B cell (primary cell): ENCODE data around the gene FEZF1. TPM values are rescaled to one million over a fixed set of nuclear protein-coding genes. Genes with fewer than 3 reads are reported as not detected.

Experiments
- ATAC-seq: fragments of 200-7000 bp; cut with Tn5 transposase; one replicate; pipeline ENCODE4 v1.10.0; 2021; ENCODE audit warnings: low read depth, mild to moderate bottlenecking, moderate number of reproducible peaks, moderate library complexity
- CTCF ChIA-PET: fragments of 350-600 bp; sonication (Branson Sonifier 250); formaldehyde crosslinking; loops from one replicate; lab custom pipeline; 2021; ENCODE audit warnings: antibody characterized with exemption, inconsistent platforms; lab: Charles Lee
- POLR2A ChIA-PET: fragments of 350-600 bp; sonication (Branson Sonifier 250); formaldehyde crosslinking; loops from one replicate; lab custom pipeline; 2021; ENCODE audit warnings: antibody characterized with exemption; lab: Charles Lee
- DNase-seq: peaks from one replicate; pipeline ENCODE4 v3.0.0; 2013
- H2AFZ ChIP-seq: 2 replicates; pipeline ENCODE4 v1.6.1; 2012; ENCODE audit warnings: mild to moderate bottlenecking, low read depth, low read length; ENCODE audit not compliant: insufficient read depth, poor library complexity, severe bottlenecking
- H3K27ac ChIP-seq, 2 donors: 1 replicate in 1 of 2; 2 replicates in 1 of 2; pipeline ENCODE4 v1.5.1; 2012 to 2013; ENCODE audit warnings: low read length in 2 of 2, mild to moderate bottlenecking in 2 of 2, moderate library complexity in 1 of 2
- H3K27me3 ChIP-seq, 4 experiments: fragments of 200-600 bp in 1 of 4; sonication (generic) in 1 of 4; replicated peaks in 1 of 4; 1 replicate in 2 of 4; 2 replicates in 2 of 4; pipeline versions ENCODE4 v1.6.1 to v1.7.0; 2013 to 2016; ENCODE audit warnings: low read length in 3 of 4, mild to moderate bottlenecking in 2 of 4, mixed read lengths in 1 of 4, moderate library complexity in 1 of 4; ENCODE audit not compliant: insufficient read depth in 4 of 4, control insufficient read depth in 3 of 4; ENCODE audit errors: control extremely low read depth in 1 of 4
- H3K36me3 ChIP-seq, 2 experiments: replicated peaks in 1 of 2; 1 replicate in 1 of 2; 2 replicates in 1 of 2; pipeline versions ENCODE4 v1.6.1 to v1.7.1; 2013; ENCODE audit warnings: low read length in 1 of 2; ENCODE audit not compliant: insufficient read depth in 2 of 2, control insufficient read depth in 1 of 2; ENCODE audit errors: control extremely low read depth in 1 of 2, extremely low read depth in 1 of 2
- H3K4me1 ChIP-seq, 2 donors: fragments of 200-600 bp in 1 of 2; sonication (generic) in 1 of 2; 1 replicate in 1 of 2; 2 replicates in 1 of 2; pipeline versions ENCODE4 v1.5.1 to v1.6.1; 2013 to 2017; ENCODE audit warnings: low read length in 2 of 2; ENCODE audit not compliant: control insufficient read depth in 2 of 2, insufficient read depth in 2 of 2
- H3K4me2 ChIP-seq: replicated peaks from 2 replicates; pipeline ENCODE3; 2012; ENCODE audit warnings: mild to moderate bottlenecking, low read depth, low read length; ENCODE audit not compliant: poor library complexity, severe bottlenecking
- H3K4me3 ChIP-seq, 5 experiments: fragments of 200-600 bp in 1 of 5; sonication (generic) in 1 of 5; 1 replicate in 3 of 5; 2 replicates in 2 of 5; pipeline versions ENCODE4 v1.5.1 to v1.7.0; 2011 to 2016; ENCODE audit warnings: low read length in 4 of 5, mild to moderate bottlenecking in 4 of 5, low read depth in 2 of 5, control low read depth in 1 of 5, moderate library complexity in 1 of 5; ENCODE audit not compliant: insufficient read depth in 1 of 5; ENCODE audit errors: control extremely low read depth in 1 of 5, extremely low read depth in 1 of 5
- H3K79me2 ChIP-seq: fragments of 200-600 bp; sonication (generic); one replicate; pipeline ENCODE4 v1.6.0; 2016; ENCODE audit warnings: low read length; ENCODE audit not compliant: control insufficient read depth, insufficient read depth
- H3K9ac ChIP-seq: fragments of 200-600 bp; sonication (generic); 2 replicates; pipeline ENCODE4 v1.6.1; 2017; ENCODE audit warnings: mild to moderate bottlenecking, low read length, moderate library complexity
- H3K9me3 ChIP-seq, 3 donors: one replicate each; pipeline versions ENCODE4 v1.6.1 to v1.7.1; 2013; ENCODE audit warnings: low read length in 2 of 3; ENCODE audit not compliant: control insufficient read depth in 2 of 3, insufficient read depth in 1 of 3; ENCODE audit errors: control extremely low read depth in 1 of 3
- H4K20me1 ChIP-seq: 2 replicates; pipeline ENCODE4 v1.6.0; 2012; ENCODE audit warnings: mild to moderate bottlenecking, low read length; ENCODE audit not compliant: insufficient read depth, control insufficient read depth, poor library complexity, severe bottlenecking
- H3K27ac Mint-ChIP-seq: one replicate; pipeline ENCODE4 v1.8.0; 2021; ENCODE audit warnings: mixed read lengths
- H3K27me3 Mint-ChIP-seq: one replicate; pipeline ENCODE4 v1.8.0; 2021; ENCODE audit warnings: mixed read lengths
- H3K4me1 Mint-ChIP-seq: one replicate; pipeline ENCODE4 v1.8.0; 2021; ENCODE audit warnings: mixed read lengths
- H3K4me3 Mint-ChIP-seq: one replicate; pipeline ENCODE4 v1.8.0; 2021; ENCODE audit warnings: mixed read lengths
- H3K9me3 Mint-ChIP-seq: one replicate; pipeline ENCODE4 v1.8.0; 2022; ENCODE audit warnings: mixed read lengths; ENCODE audit not compliant: insufficient read depth
- EZH2 ChIP-seq: IDR thresholded peaks from 2 replicates; pipeline ENCODE4 v1.6.1; 2012; ENCODE audit warnings: borderline replicate concordance, low read depth, mild to moderate bottlenecking, moderate library complexity, low read length; ENCODE audit not compliant: insufficient read depth, poor library complexity, severe bottlenecking
- WGBS: methylation state at CpG from one replicate; pipeline ENCODE4 v1.1.5; 2013; ENCODE audit warnings: missing lambda C conversion rate; ENCODE audit not compliant: insufficient coverage; 5-methylcytosine and 5-hydroxymethylcytosine counted together
- intact Hi-C: fragments of 100-400 bp; cut with micrococcal nuclease; formaldehyde crosslinking; loops from one replicate; pipeline ENCODE4 v1.10.0; 2022
- polyA plus RNA-seq: library from polyadenylated mRNA; depleted of rRNA; stranded (reverse); fragments of >200 nt; gene quantifications from 2 replicates; pipeline ENCODE4 v1.2.3, GENCODE V29; 2012
- total RNA-seq, 2 donors: library from RNA; stranded (reverse); fragments of 120-200 nt in 1 of 2; gene quantifications; 1 replicate in 1 of 2; 2 replicates in 1 of 2; pipeline versions ENCODE4 v1.2.3 to v1.2.4, GENCODE V29; 2013 to 2022
- TF ChIP-seq, protein P1 (sequence below): fragments of 200-600 bp; IDR thresholded peaks from one replicate; pipeline ENCODE4 v1.8.0; 2022; ENCODE audit warnings: antibody characterized with exemption, mild to moderate bottlenecking

FEZF1 gene
- total and polyA plus RNA-seq, 2 donors (not counting 1 experiment from before 2014, with no cell fraction given): not detected

DNA sequence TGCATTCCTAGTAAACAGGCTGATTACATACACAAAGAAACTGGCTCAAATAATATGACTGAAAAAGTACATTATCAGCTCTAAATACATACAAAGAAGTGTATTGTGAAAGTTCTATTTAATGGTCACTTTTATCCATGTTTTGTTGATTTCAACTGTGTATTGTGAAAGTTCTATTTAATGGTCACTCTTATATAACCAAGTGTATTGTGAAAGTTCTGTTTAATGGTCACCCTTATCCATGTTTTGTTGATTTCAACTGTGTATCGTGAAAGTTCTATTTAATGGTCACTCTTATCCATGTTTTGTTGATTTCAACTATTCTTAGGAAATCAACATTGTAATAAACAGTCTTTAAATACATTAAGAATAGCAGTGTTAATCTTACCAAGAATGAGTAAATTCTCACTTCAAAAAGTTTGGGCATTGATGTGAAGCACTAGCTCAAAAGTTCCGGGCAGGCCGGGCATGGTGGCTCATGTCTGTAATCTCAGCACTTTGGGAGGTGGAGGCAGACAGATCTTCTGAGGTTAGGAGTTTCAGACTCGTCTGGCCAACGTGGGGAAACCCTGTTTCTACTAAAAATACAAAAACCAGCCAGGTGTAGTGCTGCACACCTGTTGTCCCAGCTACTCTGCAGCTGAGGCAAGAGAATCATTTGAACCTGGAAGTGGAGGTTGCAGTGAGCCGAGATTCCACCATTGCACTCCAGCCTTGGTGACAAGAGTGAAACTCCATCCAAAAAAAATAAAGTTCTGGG is 34.8 kb upstream of the FEZF1 start:
- Histone ChIP-seq H3K4me1 (no peaks in the 10 kb centered on the region), H3K27me3 (no peaks in the 10 kb centered on the region), H3K4me3 (no peak overlapping the region), H3K9ac (no peak overlapping the region), H2AFZ (no peak overlapping the region), H4K20me1 (no peaks in the 10 kb centered on the region), H3K79me2 (no peaks in the 10 kb centered on the region), H3K9me3 (no peaks in the 10 kb centered on the region), H3K27ac (no peak overlapping the region), H3K36me3 (no peaks in the 10 kb centered on the region), H3K4me2 (no peak overlapping the region)
- no peak for ATAC-seq
- TF ChIP-seq EZH2: no peak
- TF ChIP-seq, protein P1, sequence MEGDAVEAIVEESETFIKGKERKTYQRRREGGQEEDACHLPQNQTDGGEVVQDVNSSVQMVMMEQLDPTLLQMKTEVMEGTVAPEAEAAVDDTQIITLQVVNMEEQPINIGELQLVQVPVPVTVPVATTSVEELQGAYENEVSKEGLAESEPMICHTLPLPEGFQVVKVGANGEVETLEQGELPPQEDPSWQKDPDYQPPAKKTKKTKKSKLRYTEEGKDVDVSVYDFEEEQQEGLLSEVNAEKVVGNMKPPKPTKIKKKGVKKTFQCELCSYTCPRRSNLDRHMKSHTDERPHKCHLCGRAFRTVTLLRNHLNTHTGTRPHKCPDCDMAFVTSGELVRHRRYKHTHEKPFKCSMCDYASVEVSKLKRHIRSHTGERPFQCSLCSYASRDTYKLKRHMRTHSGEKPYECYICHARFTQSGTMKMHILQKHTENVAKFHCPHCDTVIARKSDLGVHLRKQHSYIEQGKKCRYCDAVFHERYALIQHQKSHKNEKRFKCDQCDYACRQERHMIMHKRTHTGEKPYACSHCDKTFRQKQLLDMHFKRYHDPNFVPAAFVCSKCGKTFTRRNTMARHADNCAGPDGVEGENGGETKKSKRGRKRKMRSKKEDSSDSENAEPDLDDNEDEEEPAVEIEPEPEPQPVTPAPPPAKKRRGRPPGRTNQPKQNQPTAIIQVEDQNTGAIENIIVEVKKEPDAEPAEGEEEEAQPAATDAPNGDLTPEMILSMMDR: no peak
- intact Hi-C loops: no loop called here
- no peaks in the 10 kb centered on the region for H3K9me3 Mint-ChIP-seq
- H3K4me1 Mint-ChIP-seq: no peaks in the 10 kb centered on the region
- DNase-seq: no peak
- POLR2A ChIA-PET: no interaction called here
- 78% methylated on average over 4 of the region's 6 CpGs for WGBS
- CTCF ChIA-PET: no interaction called here
- no peak overlapping the region for H3K27ac Mint-ChIP-seq
- no peak overlapping the region for H3K4me3 Mint-ChIP-seq
- H3K27me3 Mint-ChIP-seq: no peaks in the 10 kb centered on the region

DNA sequence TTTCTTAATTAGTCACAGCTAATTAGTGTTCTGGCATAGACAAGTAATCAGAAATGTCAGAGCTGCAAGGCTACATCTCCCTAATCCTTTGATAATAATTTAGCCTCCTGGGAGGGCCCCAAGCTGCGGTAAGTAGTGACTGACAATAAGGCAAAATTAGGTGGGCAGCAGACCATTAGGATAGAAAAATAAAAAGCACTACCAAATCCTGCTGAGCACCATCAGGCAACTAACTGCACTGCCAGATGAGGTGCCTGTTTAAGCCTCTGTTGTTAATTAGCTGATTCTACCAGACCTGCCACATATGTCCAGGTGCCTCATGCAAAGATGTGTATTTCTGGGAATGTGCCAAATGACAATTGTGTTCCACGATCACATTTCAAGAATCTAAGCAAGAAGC is 32.5 kb upstream of the FEZF1 start:
- Histone ChIP-seq H3K4me2 (no peak overlapping the region), H3K79me2 (no peaks in the 10 kb centered on the region), H3K9me3 (no peaks in the 10 kb centered on the region), H4K20me1 (no peaks in the 10 kb centered on the region), H3K27me3 (no peaks in the 10 kb centered on the region), H3K4me3 (no peak overlapping the region), H3K4me1 (no peaks in the 10 kb centered on the region), H3K9ac (no peak overlapping the region), H3K36me3 (no peaks in the 10 kb centered on the region), H3K27ac (no peak overlapping the region), H2AFZ (no peak overlapping the region)
- DNase-seq (no peak), ATAC-seq (no peak)
- WGBS: no CpG with 5 or more reads among the region's 2 CpGs
- ChIA-PET CTCF (no interaction called here), POLR2A (no interaction called here)
- intact Hi-C loops: no loop called here
- no peak for TF ChIP-seq EZH2
- TF ChIP-seq, protein P1: no peak
- Mint-ChIP-seq H3K4me3 (no peak overlapping the region), H3K4me1 (no peaks in the 10 kb centered on the region), H3K9me3 (no peaks in the 10 kb centered on the region), H3K27me3 (no peaks in the 10 kb centered on the region), H3K27ac (no peak overlapping the region)
